Right lobe of liver (tissue), 4 donors: ENCODE results near the gene KDM2B.

ENCODE experiments used
- CTCF ChIP-seq, 4 donors: fragments of 200-600 bp in 3 of 4; fragments of 450-650 bp in 1 of 4; IDR thresholded peaks; one replicate each; pipeline versions ENCODE4 v1.5.1 to v1.8.0; 2016 to 2022; ENCODE audit warnings: antibody characterized with exemption in 4 of 4, mild to moderate bottlenecking in 2 of 4
- POLR2A ChIP-seq: fragments of 450-650 bp; IDR thresholded peaks from one replicate; pipeline ENCODE4 v1.6.1; 2017; ENCODE audit warnings: antibody characterized with exemption, mild to moderate bottlenecking
- donor health status: DM: no; HTN: no; CAD: no.
- donor health status: DM: no; HTN: no; CAD: no.
- donor health status: DM: no; HTN: yes; CAD: no.

- TF ChIP-seq CTCF (IDR thresholded peaks at IDR 0.05): no peak
- no peak for TF ChIP-seq POLR2A
Measured at GRCh38 chr12:121432740-121433480, 147.9 kb downstream of the KDM2B start.
